NCI-H1417 (cell line): ENCODE data around the gene WWOX.

Experiments
- DNase-seq, 3 experiments: peaks; one replicate each; lab custom pipeline; 2025; lab: John Stamatoyannopoulos, UW

The WWOX gene

DNA sequence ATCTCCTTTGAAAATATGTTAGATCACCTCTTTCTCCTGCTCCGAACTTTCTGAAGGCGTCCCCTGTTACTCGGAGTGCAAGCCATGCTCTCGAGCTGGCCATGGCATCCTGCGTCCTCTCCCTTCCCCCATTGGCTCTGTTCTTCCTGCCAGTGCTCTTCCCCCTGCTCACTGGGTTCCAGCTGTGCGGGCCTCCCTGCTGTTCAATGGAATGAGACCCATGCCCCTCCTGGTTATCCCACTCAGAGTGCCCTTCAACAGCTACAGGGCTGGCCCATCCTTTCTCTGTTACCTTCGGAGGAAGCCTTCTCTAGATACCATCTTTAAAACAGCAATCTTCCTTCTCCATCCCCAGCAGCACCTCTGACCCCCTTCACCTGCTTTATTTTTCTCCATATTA lies 996.8 kb downstream of the WWOX start:
- no peak for DNase-seq

DNA sequence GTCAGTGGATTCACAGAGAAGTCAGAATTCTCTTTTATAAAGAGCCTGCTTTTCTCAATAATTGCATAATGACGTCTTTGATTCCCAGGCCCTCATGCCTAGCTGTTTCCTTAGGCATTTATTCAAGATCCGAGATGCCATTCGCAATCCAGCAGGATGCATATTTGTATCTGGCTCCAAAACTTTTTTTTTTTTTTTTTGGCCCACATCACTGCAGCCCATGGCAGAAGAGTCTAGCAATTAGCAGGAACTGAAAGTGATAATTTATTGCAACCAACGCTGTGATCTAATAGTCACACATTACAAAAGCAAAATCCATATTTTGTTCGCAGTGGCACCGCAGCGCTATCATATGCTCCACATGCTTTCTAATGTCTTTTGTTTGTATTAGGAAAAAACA lies 997.7 kb downstream of the WWOX start:
- peak in 1 of 3 experiments; percentile 2 for DNase-seq

DNA sequence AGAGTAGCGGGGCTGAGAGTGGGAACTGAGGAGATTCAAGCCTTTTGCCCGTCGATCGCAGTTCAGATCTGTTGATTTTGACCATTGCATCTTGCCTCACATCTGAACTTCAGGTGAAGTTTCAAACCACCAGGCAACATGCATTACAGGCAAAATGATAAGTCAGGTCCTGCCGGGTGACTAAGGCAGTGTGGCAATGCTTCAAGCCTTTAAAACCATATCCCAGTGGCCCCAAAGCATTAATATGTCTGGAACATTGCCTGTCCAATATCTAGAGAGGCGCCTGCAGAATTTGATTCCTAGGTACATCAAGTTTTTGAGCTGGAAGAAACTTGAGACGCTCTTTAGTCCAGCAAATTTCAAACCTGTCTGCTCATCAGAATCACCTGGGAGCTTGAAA lies 998.3 kb downstream of the WWOX start:
- no peak for DNase-seq

DNA sequence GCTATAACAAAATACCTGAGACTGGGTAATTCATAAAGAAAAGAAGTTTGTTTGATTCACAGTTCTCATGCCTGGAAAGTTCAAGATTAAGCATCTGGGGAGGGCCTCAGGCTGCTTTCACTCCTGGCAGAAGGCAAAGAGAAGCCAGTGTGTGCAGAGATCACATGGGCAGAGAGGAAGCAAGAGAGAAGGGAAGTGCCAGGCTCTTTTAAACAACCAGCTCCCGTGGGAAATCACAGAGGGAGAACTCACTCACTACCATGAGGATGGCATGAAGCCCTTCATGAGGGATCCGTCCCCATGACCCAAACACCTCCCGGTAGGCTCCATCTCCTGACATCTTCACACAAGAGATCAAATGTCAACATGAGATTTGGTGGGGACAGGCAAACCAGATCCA lies 999.5 kb downstream of the WWOX start:
- no peak for DNase-seq

DNA sequence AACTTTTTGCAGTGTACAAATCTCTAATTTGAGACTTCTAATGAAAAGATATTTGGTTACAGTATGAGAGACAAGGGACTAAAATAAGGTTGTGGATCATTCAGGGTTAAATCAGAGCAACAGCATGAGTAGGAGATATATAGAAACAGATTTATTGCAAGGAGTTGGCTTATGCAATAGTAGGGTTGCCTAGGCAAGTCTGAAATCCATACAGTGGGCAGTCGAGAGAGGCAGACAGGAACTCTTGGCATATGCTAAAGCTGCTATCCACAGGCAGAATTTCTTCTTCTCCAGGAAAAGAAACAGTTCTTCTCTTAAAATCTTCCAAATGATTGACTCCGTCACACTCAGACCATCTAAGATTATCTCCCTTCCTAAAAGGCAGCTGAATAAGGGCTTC lies 1000.3 kb downstream of the WWOX start:
- DNase-seq = no peak

DNA sequence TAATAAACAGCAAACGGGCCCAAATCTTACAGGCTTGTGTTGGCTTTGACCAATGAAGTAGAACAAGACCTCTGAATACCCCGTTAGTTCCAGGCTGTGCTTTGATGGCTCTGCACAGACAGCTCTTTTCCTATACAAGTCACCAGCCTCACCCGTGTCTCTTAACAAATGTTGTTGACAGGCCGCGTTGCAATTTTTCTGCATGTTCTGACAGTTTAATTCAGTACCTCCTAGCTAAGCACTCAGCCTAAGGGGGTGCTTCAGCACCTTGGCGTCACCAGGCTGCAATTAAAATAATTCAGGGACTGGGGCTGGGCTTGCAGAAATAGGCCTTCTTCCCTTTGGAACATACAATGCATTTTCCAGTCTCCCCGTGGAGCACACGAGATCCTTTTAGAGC lies 1001.0 kb downstream of the WWOX start:
- DNase-seq = peak; percentile 18 to 60 (median 55)

DNA sequence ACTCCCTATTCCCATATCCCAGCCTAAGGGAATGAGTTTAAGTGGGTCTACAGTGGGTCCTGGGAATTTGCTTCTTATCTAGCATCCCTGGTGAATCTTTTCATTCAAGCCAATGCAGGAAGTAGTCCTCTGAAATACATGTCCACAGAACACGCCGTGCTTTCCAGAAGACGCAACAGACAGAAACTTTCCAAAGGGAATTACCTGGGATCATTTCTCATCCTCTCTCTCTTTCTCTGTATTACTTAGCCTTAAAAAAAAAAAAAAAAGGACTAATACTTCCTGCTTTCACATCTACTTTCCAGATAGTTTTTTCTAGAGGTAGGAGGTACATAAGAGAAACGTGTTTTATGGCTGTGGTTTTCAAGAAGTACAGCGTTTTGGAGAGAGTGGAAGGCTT lies 1002.0 kb downstream of the WWOX start:
- DNase-seq = peak in 1 of 3 experiments; percentile 44

DNA sequence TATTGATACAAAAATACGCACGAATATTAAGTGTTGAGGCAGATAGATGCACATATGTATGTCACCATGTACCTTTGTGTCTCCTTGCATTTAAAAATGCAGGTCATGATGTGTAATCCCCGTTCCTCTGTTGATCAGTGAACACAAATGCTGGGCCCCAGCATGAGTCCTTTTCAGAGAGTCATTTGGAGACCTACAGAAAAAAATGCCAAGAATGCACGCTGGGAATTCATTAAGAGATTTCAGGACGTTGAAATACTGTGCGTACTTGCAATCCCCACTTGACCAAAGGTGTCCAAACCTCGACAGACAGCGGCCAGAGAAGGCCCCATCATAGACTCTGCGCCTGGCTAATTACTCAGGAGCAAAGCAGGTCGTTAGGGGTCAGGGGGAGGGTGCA lies 1005.1 kb downstream of the WWOX start:
- no peak for DNase-seq

DNA sequence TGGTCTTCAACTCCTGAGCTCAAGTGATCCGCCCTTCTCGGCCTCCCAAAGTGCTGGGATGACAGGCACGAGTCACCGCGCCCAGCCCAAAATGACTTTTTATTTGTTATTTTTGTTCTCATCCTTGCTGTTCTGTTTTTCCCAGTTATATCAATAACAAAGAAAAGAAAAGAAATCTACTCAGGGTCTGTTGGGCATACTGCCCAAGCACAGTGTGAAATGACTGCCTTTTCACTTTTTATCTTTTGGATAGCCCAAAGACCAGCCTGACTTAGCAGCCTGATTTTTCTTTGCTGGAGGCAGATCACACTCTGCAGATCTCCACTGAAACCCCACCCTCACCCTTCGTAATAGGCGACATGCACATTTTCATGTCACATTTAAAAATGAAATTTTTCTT lies 1007.8 kb downstream of the WWOX start:
- DNase-seq = no peak

DNA sequence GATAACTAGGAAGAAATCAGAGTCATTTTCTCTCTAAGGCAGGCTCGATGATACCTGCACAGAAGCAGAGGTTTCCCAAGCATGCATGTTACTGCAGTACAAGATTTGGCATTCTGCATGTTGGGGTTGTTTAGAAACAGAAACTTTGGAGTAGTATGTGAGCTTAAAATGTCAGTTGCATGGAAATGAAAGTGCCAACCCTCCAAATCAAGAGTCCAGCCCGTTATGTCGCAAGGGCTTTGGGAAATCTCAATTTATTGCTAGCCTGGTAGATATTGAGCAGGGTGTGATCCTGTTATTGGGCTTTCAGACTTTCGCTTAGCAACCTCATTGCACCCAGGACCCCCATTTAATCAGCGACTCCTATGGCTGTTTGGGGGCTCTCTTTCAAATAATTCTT lies 1010.3 kb downstream of the WWOX start:
- DNase-seq = no peak

DNA sequence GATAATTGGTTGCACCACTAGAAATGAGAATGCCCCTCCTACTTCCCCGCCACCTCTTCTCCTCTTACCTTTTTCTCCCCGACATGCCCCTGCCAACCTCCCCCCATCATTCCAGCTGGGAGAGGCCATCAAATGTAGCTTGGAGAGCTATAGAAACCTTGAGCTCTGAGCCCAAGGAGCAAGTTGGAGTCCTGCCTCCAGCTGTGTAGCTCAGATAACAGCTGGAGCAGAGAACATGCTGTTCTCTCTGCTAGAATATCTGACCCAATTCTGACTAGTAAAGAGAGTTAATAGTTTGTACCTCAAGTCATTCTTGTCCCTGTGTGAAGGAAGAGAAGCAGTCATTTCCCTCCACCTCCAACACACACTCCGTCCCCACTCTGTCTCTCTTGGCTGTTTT lies 1010.8 kb downstream of the WWOX start:
- DNase-seq = no peak

DNA sequence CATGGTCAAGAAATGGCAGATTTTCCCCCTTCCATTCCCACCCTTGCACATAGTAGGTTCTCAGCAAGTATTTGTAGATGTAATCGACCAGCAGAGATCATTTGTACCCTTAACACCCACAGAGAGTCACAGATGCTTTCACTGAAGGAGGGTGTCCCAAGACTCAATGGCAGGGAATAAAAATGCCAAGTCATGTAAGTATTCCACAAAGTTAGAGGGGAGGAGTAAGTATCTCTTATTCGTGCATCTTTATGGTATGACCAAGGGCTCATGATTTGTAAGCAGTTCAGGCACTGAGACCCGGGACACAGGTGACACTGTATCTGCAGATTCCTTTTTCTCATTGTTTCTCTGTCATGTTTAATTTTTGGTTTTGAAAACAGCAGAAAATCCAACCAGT lies 1011.5 kb downstream of the WWOX start:
- DNase-seq = no peak

DNA sequence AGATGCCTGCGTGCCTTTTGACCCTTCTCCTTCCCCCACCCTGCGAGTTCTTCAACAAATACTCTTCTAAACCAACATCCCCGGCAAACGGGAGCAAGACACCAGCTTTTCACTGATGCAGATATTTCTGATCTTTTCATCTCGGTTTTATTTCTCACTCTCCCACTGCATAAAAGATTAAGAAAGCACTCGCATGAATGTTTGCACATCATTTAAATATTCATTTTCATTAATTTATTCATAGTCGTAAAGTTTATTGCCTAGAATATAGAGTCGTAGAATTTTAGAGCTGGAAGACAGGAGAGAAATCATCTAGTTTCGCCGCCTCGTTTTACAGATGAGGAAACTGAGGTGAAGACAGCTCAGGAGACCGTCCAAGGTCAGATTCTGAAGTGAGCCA lies 1013.0 kb downstream of the WWOX start:
- no peak for DNase-seq

DNA sequence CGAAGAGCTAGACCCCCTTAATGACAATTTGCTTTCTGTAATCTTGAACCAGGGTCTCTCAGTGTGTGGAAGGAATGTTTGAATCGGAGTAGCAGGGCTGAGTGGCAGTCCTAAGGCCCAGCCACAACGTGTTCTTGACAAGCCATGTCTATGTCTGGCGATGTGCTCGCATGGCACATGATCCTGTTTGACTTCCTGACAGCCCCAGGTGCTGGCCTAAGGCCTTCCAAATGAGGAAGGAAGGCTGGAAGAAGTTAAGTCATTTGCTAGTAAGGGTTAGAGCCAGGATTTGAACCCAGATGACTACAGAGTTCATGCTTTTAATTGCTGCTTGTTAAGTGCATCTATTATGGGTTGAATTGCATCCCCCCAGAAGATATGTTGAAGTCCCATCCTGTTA lies 1014.4 kb downstream of the WWOX start:
- DNase-seq = no peak

DNA sequence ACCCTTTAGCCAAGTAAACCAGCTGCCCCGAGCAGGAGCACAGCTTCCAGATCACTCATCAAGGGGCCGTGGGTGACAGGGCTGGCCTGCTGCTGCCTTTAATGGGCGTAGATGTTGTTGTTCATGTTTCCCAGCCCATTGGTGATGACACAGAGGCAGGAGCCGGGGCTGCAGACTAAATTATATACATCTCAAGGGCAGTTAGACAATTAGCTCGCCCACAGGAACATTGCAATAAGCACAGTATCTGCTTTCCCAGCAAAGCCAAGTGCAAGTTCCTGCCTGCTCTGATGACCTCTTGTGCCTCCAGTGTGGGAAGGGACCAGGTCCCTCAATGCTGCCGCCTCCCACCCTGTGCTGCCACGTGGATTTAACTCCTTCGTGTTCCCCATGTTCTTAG lies 1015.3 kb downstream of the WWOX start:
- DNase-seq = no peak

DNA sequence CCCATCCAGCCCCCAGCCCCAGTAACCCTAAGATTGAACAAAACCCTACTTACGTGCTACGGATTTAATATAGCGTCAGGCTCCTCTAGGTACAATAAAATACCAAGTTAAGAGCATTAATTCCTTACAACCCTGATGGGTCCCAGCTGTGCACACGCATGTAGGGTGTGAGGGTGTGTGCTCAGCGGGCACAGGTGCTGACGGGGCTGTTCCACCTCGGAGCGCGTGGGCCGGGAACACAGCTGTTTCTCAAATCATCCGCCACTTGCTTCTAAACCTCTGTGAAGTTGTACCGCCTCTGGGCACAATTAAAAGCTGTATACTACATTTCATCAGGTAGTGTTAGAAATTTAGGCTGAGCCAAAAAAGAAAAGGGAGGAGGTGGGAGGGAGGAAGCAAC lies 1022.5 kb downstream of the WWOX start:
- no peak for DNase-seq

DNA sequence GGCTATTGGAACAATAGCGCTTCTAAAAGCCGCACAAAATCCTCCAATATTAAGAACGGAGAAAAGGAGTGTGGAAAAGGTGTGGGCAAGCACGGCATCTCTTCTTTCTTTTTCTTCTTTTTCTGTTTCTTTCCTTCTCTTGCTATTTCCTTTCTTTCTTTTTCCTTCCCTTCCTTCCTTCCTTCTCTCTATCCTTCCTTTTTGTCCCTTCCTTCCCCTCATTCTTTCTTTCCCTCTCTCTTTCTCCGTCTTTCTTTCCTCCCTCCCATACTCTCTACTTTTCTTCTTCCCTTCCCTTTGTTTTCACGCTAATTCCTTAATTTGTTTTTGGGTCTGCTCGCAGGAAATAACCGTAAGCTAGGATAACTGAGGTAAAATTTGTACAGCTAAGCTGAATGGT lies 1022.9 kb downstream of the WWOX start:
- DNase-seq = no peak

DNA sequence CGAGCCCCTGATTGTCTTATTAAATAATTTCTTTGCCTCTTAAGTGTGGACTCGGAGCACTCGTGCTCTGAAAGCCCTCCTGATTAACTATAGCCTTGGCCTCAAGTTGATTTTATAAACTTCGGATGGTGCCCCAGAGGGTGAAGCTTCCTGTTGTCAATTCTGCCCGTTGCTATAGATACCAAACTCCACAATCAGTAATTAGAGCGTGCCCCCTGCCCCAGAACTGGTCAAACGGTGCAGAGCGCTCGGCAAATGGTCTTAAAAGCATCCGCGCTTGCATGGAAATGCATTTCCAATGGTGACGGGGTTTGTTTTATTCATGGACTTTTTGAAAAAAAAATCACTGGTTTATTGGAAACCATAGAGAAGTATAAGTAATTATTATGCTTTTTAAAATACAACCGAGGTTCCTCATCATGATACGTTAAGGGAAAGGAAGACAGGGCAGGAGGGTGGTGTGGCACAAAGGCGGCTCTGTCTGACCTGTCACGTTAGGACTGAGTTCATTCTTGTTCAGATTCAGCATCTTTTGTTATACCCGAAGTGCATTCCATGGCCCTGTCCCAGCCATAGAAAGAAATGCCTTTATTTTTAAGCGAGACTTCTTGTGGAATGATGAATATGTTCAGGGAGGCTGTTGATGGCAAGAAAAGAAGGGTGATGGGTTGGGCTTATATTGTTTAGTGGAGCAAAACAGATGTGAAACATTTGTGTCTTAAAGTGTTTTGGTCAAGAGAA lies 1024.7 kb downstream of the WWOX start:
- no peak for DNase-seq

DNA sequence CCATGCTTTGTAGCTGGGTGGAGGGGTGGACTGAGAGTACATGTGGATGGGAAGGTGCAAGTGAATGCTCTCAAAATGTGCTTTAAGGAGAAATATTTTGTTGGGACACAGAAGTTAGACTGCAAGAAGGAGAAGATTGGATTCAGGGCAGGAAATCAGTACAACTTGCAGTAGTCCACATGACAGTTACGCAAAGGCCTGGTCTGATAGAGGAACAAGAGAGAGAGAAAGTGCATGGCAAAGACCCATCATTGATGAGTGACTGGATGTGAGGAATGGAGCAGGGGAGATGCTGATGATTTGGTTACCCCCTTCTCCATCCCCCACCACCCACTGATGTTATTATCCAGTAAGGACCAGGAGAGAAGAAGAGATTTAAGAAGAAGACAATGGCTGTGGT lies 1028.3 kb downstream of the WWOX start:
- no peak for DNase-seq

DNA sequence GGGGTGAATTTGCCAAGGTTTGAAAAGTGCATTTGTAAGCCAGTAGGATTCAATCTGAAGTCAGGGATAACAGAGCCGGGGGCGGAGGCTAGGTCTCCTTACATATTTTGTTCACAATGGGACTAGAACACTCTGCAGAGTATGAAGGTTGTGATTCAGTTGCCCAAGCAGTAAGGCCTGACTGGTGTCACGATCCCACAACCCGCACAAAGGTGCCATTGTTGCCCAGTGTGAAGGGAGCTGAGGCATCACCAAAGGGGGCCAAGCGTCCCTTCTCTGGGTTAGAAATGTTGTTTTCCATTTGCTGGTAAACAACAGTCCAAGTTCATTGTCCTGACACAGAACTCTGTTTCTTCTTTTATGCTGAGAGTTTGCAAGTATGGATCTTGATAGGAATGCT lies 1029.3 kb downstream of the WWOX start:
- no peak for DNase-seq

DNA sequence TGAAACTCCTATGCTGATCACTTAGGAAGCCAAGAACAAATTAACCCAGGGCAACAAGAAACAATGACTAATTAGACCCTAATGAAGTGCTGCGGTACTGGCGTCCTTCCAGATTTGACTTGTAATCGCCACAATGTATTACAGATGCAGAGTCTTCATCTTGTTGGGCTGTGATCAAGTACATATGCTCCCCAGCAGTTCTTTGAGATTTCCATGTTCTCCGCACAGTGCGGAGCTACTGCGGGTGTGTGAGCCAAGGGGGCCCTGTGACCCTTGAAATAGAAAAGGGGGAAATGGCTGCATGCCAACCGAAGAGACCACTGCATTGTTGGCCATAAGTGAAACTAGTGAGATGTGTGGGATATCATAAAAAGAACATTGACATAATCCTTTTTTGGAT lies 1031.2 kb downstream of the WWOX start:
- DNase-seq = no peak

DNA sequence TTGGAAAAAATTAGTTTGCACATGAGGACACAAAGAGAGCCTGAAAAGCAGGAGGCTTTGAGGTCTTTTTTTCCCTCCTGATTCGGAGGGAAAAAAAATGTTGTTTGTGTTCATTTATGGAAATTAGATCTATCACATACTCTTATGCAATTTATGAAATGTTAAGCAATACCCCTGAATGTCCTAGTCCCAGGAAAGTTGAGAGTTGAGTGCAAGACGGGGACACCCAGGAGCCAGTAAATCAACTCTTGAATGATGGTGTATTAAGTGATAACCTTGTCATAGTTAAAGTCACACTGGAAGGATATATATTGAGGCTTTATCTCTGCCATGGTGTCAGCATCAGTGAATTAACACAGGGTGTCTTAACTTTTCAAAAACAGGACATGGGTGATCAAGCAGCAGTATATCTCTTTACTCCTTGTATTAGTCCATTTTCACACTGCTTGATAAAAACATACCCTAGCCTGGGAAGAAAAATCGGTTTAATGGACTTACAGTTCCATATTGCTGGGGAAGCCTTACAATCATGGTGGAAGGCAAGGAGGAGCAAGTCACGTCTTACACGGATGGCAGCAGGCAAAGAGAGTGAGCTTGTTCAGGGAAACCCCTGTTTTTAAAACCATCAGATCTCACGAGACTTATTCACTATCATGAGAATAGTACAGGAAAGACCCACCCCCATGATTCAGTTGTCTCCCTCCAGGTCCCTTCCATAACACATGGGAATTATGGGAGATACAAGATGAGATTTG lies 1032.0 kb downstream of the WWOX start:
- no peak for DNase-seq

DNA sequence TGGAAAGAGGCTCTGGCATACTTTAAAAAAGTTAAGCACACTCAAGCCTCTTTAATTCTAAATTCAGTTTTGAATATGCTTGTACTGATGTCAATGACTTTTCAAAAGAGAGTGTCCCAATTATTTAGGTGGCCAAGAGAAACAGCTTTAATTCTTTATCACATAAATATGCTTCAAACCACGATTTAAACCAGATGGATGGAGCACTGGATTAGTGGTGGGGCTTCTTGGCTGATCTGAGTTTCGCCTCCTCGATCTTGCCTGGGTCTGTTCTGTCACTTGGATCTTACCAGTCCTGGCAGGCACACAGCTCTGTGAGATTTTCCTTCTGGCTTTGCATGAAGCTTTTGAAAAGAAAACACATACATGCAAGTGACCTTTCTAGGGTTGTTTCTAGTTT lies 1033.2 kb downstream of the WWOX start:
- no peak for DNase-seq

DNA sequence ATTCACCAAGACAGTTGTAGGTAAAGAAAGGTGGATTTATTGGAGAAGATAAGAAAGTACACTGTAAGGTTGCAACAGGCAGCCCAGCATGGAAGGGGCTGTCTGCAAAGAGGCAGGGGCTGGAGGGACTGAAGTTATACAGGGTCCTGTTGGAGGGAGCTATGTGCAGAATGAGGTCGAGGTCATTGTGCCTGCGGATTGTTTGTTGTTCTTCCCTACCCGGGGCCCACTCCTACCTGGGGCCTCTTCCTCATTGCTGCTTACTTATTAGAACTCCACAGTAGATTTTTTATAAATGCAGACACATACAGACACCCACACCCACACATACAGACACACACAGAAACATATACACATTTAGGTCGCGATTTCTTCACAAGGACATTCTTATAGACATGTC lies 1034.8 kb downstream of the WWOX start:
- no peak for DNase-seq
